ENCODE results near the gene KRTAP4-7. TPM values are rescaled to one million over a fixed set of nuclear protein-coding genes. Genes with fewer than 3 reads are reported as not detected.

KRTAP4-7 gene
- total and polyA plus RNA-seq, 8 donors, result not detected

DNA sequence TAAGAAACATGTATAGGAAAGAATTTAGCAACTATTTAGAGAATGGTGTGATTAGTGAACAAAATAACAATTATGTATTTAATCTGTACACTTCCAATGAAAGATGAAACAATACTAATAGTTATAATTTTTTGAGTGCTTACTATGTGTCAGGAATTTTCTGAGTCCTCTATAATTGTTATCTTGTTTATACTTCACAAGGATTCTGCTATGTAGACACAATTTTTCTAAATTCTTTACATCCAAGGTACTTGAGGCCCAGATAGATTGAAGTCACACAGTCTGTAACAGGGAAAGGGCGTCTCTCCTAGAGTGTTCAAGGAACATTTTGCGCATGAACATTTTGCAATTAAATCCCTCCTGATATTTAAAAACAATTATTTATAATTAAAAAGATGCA is 41.1 kb downstream of the KRTAP4-7 start:
- H3K27me3 ChIP-seq, result peaks cover 0 to 7% (median 0%) of the 10 kb centered on the region in 4 donors
- 70 to 78% methylated on average over 2 of the region's 2 CpGs for WGBS, 2 donors
- no peaks in the 10 kb centered on the region for H3K9me3 ChIP-seq
- no peaks in the 10 kb centered on the region for H3K36me3 ChIP-seq
- no peak overlapping the region for H3K4me3 ChIP-seq
- no peak for DNase-seq
- TF ChIP-seq, protein P1, sequence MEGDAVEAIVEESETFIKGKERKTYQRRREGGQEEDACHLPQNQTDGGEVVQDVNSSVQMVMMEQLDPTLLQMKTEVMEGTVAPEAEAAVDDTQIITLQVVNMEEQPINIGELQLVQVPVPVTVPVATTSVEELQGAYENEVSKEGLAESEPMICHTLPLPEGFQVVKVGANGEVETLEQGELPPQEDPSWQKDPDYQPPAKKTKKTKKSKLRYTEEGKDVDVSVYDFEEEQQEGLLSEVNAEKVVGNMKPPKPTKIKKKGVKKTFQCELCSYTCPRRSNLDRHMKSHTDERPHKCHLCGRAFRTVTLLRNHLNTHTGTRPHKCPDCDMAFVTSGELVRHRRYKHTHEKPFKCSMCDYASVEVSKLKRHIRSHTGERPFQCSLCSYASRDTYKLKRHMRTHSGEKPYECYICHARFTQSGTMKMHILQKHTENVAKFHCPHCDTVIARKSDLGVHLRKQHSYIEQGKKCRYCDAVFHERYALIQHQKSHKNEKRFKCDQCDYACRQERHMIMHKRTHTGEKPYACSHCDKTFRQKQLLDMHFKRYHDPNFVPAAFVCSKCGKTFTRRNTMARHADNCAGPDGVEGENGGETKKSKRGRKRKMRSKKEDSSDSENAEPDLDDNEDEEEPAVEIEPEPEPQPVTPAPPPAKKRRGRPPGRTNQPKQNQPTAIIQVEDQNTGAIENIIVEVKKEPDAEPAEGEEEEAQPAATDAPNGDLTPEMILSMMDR (IDR thresholded peaks at IDR 0.05), result no peak
- H3K27ac ChIP-seq, result no peak overlapping the region
- ATAC-seq, result no peak
- no peaks in the 10 kb centered on the region for H3K4me1 ChIP-seq
- FAIRE-seq, result no peak
- intact Hi-C loops (cut with DNase I), result no loop called here

DNA sequence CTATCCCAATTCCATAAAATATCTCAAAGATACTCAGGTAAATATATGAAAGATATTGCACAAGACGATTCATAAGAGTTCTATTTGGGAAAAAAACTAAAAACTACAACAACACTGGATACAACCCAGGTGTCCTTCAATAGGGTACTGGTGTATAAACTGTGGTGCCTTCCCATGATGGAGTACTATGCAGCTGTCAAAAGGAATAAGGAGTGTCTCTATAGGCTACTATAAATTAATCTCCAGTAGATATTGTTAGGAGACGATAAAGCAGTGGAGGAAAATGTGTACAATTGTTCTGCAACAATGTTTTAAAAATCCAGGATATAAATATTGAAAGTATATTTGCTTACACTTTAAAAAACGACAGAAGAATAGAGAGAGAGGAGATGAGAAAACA is 42.5 kb downstream of the KRTAP4-7 start:
- ATAC-seq (no peak), DNase-seq (no peak), FAIRE-seq (no peak)
- Histone ChIP-seq H3K27me3 (peaks cover 0 to 7% (median 0%) of the 10 kb centered on the region in 4 donors), H3K4me3 (no peak overlapping the region), H3K4me1 (no peaks in the 10 kb centered on the region), H3K27ac (no peak overlapping the region), H3K9me3 (no peaks in the 10 kb centered on the region), H3K36me3 (no peaks in the 10 kb centered on the region)
- intact Hi-C loops (cut with DNase I), result no loop called here
- 54 to 71% methylated on average over 3 of the region's 3 CpGs for WGBS, 2 donors
- TF ChIP-seq, protein P1 (IDR thresholded peaks at IDR 0.05), result no peak

GRCh38 chr17:41127371-41127770 is 43.4 kb downstream of the KRTAP4-7 start:
- ATAC-seq (no peak), FAIRE-seq (no peak), DNase-seq (no peak)
- 7 to 14% methylated on average over 1 of the region's 1 CpG for WGBS, 2 donors
- H3K9me3 ChIP-seq, result no peaks in the 10 kb centered on the region
- intact Hi-C loops (cut with DNase I), result no loop called here
- peaks cover 0 to 7% (median 2%) of the 10 kb centered on the region in 4 donors for H3K27me3 ChIP-seq
- H3K4me1 ChIP-seq, result no peaks in the 10 kb centered on the region
- H3K4me3 ChIP-seq, result no peak overlapping the region
- H3K36me3 ChIP-seq, result no peaks in the 10 kb centered on the region
- TF ChIP-seq, protein P1 (IDR thresholded peaks at IDR 0.05), result no peak
- H3K27ac ChIP-seq, result no peak overlapping the region

DNA sequence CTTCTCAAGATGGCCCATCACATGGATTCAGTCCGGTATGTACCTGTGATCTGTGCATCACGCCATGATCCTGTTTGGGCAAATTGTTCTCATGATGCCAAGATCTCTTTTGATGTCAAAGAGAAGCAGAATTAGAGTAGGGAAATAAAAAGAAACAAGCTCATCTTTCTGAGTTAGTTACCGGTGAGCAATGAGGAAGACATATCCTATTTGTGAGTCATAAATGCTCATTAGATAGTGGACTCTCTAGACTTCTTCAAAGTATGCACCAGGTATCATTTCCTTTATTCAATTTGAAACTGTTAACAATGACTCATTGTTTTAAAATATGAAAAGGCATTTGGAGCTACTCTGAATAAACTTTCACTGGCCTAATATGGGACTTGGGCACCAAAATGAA is 48.0 kb downstream of the KRTAP4-7 start:
- FAIRE-seq, result no peak
- intact Hi-C loops (cut with DNase I), result no loop called here
- TF ChIP-seq, protein P1 (IDR thresholded peaks at IDR 0.05), result no peak
- no peak for DNase-seq
- Histone ChIP-seq H3K36me3 (no peaks in the 10 kb centered on the region), H3K27me3 (peaks cover 0 to 3% (median 0%) of the 10 kb centered on the region in 4 donors), H3K4me3 (no peak overlapping the region), H3K27ac (no peak overlapping the region), H3K9me3 (no peaks in the 10 kb centered on the region), H3K4me1 (no peaks in the 10 kb centered on the region)
- WGBS, 2 donors, result 72 to 87% methylated on average over 3 of the region's 3 CpGs
- no peak for ATAC-seq

DNA sequence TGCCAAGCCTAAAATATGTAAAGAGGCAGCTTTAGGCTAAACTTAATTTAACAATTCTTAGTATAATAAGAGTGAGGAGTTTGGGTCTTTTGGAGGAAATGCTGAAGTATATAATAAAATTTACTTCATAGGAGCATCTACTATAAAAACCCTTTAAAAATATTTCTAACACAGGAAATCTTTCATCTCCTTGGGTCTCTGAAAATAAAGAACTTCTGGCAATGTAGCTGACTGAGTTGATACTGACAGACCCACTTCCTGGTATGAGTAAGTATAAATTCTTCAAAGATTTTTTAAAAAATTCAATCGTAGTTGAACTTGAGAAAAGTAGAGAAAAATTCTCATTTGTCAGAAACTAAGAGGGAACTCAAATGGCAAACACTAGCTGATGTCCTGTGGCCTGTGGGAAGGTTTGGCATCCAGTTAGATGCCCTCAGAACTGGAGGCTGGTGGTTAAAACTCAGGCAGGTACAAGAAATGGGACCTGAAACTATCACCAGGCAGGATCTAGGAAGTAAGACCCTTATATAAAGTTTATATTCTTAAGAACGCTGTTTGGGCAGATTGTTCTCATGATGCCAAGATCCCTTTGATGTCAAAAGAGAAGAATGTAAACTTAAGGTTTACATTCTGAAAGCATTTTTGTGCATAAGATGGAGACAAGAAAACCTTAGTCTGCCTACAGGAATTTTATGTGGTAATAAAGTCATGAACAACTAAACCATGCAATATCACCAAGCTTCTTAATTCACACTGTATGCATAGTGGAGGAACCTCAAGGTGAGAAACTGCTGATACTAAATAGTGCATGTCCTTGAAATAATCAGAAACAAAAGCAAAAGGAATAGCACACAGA is 50.2 kb downstream of the KRTAP4-7 start:
- Histone ChIP-seq H3K9me3 (no peaks in the 10 kb centered on the region), H3K27ac (no peak overlapping the region), H3K27me3 (peaks cover 0 to 3% (median 0%) of the 10 kb centered on the region in 4 donors), H3K4me3 (no peak overlapping the region), H3K36me3 (no peaks in the 10 kb centered on the region), H3K4me1 (no peaks in the 10 kb centered on the region)
- intact Hi-C loops (cut with DNase I), result no loop called here
- FAIRE-seq (no peak), DNase-seq (no peak), ATAC-seq (no peak)
- TF ChIP-seq, protein P1 (IDR thresholded peaks at IDR 0.05), result no peak
- 51 to 56% methylated on average over 2 of the region's 2 CpGs for WGBS, 2 donors
